Choroid plexus epithelial cell (primary cell): Measurements from ENCODE around the gene GNA14.
A peak's percentile ranks its signal among the peaks of the same experiment; 100 is the strongest.

Experiments
- DNase-seq: peaks from one replicate; pipeline ENCODE4 v3.0.0-alpha.2; 2010; ENCODE audit warnings: low read depth
- H3K4me3 ChIP-seq: 2 replicates; pipeline ENCODE4 v1.5.1; 2011; ENCODE audit warnings: low read depth, mild to moderate bottlenecking, control low read depth, low read length, moderate library complexity
- TF ChIP-seq, protein P1 (sequence below): conservative IDR thresholded peaks from 2 replicates; pipeline ENCODE4 v1.5.1; 2011; ENCODE audit warnings: low read depth, mild to moderate bottlenecking, control low read depth, inconsistent platforms, low read length, moderate library complexity

GNA14 gene

DNA sequence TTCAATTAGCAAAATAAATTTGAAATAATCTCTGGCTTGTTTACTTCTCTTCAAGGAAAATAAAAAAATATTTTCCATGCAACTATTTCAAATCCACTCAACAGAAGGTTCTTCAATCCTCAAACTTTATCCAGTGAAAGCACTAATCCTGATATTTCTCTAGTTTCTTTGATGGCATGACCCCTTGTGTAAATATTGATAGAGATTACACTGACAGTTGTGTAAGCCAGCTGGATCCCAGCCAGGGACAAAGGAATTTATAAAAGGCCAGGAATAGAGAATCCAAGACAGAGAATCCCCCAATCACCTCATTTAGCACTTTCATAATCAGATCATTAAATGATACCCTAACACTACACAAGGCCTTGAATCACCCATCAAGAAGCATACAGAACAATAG, 135.2 kb downstream of the GNA14 start:
- H3K4me3 ChIP-seq: no peak overlapping the region
- TF ChIP-seq, protein P1, sequence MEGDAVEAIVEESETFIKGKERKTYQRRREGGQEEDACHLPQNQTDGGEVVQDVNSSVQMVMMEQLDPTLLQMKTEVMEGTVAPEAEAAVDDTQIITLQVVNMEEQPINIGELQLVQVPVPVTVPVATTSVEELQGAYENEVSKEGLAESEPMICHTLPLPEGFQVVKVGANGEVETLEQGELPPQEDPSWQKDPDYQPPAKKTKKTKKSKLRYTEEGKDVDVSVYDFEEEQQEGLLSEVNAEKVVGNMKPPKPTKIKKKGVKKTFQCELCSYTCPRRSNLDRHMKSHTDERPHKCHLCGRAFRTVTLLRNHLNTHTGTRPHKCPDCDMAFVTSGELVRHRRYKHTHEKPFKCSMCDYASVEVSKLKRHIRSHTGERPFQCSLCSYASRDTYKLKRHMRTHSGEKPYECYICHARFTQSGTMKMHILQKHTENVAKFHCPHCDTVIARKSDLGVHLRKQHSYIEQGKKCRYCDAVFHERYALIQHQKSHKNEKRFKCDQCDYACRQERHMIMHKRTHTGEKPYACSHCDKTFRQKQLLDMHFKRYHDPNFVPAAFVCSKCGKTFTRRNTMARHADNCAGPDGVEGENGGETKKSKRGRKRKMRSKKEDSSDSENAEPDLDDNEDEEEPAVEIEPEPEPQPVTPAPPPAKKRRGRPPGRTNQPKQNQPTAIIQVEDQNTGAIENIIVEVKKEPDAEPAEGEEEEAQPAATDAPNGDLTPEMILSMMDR: no peak
- DNase-seq: peak; percentile 47

DNA sequence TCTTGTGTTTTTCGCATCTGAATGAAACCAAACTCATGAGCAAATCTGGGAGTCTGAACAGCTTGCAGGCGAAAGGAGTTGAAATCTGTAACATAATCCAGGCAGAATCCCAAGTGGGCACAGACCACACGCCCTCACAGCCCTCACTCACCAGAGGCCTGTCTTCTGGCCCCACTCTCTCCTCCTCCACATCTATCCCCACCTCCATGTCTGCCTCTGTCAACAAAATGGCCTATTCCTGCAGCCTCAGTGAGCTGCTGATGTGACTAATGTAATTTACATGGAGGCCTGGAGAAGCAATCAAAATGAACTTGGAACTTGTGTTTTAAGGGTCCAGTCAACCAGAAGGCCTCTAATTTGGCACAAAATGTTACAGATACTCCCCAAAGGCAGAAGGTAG, 136.6 kb downstream of the GNA14 start:
- TF ChIP-seq, protein P1: no peak
- no peak for DNase-seq
- no peak overlapping the region for H3K4me3 ChIP-seq

DNA sequence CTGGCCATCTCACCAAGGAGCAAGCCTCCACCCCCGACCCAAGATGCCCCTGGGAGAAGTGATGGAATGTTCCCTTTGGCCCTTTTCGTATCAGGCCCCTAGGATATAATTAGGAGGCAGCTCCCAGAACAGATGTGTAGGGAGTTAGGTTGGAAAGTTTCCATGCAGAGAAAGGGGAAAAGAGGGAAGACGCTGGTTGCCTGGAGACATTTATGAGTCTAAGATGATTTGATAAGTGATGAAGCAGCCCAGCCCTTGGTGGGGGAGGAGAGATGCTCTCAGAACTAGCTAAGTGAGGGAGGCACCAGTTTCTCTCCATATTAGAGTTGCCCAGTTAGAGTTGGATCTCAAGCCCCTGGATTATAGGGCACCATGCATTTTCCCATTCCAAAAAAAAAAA, 137.5 kb downstream of the GNA14 start:
- no peak overlapping the region for H3K4me3 ChIP-seq
- no peak for DNase-seq
- TF ChIP-seq, protein P1: no peak

DNA sequence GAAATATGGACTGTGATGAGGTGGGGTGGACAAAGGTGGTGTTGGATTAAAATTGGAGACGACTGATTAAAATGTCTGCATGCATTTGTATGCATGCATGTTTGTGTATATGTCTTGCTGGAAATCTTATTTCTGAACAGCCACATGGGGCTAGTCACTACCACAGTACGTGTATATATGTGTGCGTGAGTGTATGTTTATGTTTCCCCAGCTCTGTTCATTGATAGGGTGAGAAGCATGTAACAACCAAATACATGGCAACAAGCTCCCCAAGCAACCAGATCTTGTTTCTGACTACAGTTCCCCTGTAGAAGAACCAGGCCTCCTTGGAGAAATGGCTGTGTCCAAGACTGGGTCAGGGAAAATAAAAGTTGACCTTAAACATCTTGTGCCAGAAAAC, 139.7 kb downstream of the GNA14 start:
- no peak for DNase-seq
- no peak overlapping the region for H3K4me3 ChIP-seq
- TF ChIP-seq, protein P1: no peak

DNA sequence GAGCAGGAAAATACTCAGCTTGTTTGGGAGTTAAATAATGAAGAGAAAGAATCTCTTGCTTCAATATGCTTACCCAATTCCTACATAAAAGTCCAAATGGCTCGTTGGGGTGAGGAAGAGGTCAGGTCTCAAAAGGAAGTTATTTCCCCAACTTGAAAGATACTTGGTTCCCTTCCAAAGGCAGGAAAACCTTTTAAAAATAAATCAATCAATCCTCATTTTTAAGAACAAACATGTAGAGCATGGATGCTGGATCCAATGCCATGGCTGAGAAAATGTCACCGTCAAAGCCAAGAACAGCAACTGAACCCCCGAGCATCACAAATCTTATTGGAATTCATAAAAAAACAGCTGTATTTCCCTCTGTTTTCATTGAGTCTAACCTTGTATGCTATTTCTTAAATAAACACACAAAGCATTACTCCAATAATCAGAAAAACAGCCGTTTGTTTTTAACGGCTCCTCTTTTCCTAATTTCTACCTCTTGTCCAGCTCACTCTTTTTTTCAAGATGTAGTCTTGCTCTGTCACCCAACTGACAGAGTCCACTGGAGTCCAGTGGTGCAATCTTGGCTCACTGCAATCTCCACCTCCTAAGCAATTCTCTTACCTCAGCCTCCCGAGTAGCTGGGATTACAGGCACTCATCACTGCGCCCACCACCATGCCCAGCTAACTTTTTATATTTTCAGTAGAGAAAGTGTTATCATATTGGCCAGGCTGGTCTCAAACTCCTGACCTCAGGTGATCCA, 140.7 kb downstream of the GNA14 start:
- TF ChIP-seq, protein P1: no peak
- H3K4me3 ChIP-seq: no peak overlapping the region
- DNase-seq: peak; percentile 53

DNA sequence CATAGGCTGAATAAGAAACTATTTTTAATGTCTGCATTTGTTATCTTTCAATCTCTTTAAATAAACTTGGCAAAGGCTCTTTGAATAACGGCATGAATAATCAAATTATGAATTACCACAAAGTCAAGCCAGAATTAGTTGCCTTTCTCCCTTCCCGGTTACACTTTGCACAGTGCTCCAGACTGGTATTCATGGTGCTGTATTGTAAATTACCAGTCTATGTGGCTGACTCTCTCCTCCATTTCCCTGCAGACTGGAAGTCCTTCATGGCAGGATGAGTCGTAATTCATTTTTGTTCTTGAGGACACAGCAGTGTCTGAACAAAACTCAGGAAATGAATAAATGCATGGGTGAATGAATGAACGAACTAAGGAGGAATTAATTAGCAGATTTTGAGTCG, 142.9 kb downstream of the GNA14 start:
- H3K4me3 ChIP-seq: no peak overlapping the region
- TF ChIP-seq, protein P1: no peak
- DNase-seq: no peak

DNA sequence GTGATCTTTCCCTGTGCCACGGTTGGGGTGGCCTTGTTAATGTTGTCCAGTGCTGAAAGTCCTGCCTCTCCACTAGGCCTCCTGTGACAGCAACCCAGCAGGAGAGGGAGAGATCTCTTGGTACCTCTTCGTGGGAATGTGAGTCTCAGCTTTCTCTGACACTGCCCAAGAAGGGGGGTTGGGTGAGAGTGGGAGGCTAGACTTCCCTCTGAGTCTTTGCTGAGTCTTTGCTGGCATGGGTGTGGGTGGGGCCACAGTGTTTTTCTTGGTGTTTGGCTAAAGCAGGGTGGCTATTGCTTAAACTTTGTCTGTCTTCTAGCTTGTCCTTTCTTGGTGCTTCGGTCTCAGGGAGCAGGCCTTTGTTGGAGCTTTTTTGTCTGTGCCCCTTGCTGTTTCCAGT, 145.6 kb downstream of the GNA14 start:
- TF ChIP-seq, protein P1: no peak
- no peak overlapping the region for H3K4me3 ChIP-seq
- DNase-seq: peak; percentile 8
